NCI-H2081 (cell line): ENCODE results near the gene NFIA.
A peak's percentile ranks its signal among the peaks of the same experiment; 100 is the strongest.

Experiments
- DNase-seq, 2 experiments: peaks; one replicate each; lab custom pipeline; 2025; lab: John Stamatoyannopoulos, UW

The NFIA gene

DNA sequence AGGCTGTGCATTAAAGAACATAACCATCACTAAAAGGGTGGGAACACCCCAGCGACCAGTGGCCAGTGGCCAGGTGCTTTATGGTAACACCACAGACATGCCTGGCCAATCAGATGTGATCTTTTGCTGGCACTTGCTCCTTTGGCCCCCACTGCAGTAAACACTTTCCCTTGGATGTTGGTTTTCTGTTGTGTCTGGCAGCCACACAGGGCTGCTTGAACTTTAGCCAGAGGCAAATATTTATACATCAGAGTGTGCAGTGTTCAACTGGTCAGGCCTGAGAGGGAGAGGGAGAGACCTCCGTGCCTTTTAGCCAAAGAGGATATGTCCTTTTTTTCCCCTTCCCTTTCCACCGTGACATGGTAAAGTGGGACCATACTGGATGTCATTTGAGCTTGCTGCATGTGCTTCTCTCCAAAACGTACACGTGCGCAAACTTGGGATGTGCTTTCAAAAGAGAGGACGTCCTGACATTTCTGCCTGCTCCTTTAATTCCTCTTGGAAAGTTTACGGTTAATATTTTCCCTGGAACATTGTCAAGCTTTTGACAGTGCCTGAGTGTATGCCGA is 101.2 kb downstream of the NFIA start:
- DNase-seq = peak; percentile 26 to 73

- peak; percentile 91 to 95 for DNase-seq
Observed at GRCh38 chr1:61184040-61184713, 101.8 kb downstream of the NFIA start.

DNA sequence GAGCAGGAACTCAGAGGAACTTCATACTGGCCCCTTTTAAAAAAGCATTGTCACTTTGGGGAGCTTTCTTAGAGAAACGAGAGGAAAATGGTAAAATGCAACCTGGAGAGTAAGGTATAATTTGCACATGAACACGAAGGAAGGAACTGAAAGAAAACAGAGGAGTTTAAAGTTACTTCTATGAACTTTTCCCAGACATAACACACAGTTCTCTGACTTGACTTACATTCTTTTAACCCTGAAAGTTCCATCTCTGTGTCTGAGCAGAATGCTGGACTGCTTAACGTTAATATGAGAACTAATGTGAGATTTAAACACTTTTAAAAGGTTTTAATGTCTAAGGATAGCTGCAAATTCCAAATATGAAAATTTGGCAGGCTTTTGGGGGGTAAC is 102.3 kb downstream of the NFIA start:
- no peak for DNase-seq

DNA sequence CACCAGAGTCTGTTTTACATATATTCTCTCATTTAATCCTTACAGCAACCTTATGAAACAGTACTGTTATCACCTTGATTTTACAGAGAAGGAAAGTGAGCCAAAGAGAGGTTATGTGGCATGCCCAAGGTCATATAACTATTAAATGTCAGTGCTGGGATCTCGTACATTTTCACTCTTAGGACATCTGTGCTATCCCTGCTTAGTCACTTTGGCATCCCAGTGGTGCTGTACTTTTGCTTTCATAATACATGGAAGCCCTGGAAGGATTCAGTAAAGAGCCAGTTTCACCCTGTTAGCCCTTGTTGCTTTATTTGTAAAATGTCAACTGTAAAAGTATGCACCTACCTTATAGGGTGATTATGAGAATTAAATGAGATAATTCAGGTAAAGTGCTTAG is 104.4 kb downstream of the NFIA start:
- DNase-seq = no peak

- no peak for DNase-seq
Observed at GRCh38 chr1:61187352-61188086, 105.2 kb downstream of the NFIA start.

- DNase-seq = no peak
Observed at GRCh38 chr1:61190153-61190552, 107.8 kb downstream of the NFIA start.

- DNase-seq = no peak
Observed at GRCh38 chr1:61190618-61191432, 108.5 kb downstream of the NFIA start.

GRCh38 chr1:61191433-61191720 is 109.0 kb downstream of the NFIA start:
- DNase-seq = no peak

DNA sequence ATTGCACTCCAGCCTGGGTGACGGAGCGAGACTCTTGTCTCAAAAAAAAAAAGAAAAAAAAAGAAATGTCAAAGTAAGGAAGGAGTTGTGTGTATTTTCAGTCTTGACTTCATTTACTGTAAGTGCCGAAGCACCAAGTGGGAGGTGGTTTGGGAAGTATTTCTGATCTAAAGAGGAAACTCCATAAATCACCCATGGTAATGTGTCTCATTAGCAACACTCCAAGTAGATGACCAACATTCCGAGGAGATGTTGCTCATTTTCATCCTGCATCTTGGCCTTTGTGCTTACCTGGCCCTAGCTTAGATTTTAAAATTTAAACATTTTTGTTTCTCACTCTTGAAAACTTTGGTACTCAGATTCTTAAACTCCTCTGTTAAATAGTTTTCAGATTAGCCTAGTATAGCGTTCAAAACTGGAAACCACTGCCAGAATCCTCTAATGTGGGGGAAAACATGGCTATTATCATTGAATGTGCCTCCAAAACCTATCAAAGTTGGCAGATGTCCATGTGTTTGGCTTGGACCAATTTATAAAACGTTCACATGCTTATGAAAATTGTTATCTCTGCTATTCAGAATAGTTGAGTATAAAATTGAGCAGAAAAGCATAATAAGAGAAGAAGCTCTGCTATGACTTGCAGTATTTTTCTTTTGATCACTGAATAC is 110.4 kb downstream of the NFIA start:
- DNase-seq = peak in 1 of 2 experiments; percentile 41

DNA sequence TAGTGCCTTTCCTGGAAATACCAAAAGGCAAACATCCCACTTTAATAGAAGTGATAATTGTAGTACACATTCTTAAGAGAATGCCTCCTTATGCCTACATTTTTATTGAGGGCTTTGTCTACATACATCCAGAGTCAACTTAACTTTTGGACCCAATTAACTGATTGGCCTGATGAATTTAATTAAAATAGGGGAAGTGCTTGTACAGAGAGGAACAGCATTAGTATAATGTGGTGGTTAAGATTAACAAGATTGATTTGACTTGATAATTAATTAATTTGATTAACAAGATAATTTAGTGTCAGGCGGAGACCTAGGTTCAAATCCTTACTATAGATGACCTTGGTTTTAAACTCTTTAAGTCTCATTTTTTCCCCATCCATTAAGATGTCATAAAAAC is 111.4 kb downstream of the NFIA start:
- DNase-seq = no peak

- DNase-seq = peak in 1 of 2 experiments; percentile 37
Observed at GRCh38 chr1:61198554-61198953, 116.2 kb downstream of the NFIA start.

DNA sequence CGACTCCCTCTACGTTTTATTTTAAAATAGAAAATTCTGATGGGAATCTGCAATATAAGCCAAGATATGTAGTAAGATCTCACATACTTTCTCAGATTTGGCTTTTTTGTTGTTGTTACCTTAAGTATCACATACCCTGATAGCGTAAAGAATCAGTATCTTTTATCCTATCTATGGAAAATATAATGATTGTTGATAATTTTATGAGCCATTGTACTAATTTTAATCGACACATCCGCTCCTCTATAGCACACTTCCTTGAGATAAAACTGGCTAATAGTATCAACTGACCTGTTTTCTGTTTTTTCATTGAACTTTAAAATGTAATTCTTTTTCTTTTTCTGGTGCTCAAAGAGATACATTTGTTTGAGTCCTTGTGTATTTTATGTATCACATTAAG is 118.7 kb downstream of the NFIA start:
- DNase-seq = no peak

DNA sequence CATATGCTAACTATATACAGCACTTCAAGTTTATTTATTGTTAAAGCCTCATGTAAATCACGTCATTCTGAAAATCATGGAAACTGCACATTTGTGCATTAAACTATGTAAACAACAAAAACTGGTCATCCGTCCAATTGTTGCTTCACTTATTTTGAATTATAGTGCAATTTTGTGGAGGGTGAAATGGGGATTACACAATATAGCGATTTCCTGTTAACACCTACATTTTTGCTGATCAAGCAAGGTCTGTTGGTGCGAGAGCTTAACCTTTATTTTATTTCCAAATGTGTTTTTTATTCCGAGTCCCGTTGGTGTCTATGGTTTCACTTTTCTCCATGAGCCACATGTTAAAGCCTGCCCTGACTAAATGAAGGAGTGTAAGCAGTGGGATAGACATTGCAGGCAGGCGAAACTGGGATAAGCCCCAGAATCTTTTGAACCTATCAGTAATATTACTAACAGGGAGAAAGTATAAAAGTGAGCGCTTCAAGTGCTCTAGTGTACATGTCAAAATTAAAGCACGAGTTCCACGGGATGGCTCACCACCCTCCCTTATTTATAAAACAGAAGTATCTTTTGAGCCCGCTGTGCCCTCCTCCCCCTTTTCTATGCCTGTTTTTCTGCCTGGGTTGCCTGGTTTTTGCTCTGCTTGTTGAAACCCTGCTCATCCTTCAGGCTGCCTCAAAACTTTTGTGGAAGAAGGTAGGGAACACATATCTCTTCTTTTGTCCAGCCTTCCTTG is 120.7 kb downstream of the NFIA start:
- no peak for DNase-seq

GRCh38 chr1:61204528-61204927 is 122.2 kb downstream of the NFIA start:
- no peak for DNase-seq

- no peak for DNase-seq
Observed at GRCh38 chr1:61207416-61207815, 125.1 kb downstream of the NFIA start.

- no peak for DNase-seq
Observed at GRCh38 chr1:61208172-61208571, 125.8 kb downstream of the NFIA start.

- DNase-seq = no peak
Observed at GRCh38 chr1:61208831-61209230, 126.5 kb downstream of the NFIA start.

DNA sequence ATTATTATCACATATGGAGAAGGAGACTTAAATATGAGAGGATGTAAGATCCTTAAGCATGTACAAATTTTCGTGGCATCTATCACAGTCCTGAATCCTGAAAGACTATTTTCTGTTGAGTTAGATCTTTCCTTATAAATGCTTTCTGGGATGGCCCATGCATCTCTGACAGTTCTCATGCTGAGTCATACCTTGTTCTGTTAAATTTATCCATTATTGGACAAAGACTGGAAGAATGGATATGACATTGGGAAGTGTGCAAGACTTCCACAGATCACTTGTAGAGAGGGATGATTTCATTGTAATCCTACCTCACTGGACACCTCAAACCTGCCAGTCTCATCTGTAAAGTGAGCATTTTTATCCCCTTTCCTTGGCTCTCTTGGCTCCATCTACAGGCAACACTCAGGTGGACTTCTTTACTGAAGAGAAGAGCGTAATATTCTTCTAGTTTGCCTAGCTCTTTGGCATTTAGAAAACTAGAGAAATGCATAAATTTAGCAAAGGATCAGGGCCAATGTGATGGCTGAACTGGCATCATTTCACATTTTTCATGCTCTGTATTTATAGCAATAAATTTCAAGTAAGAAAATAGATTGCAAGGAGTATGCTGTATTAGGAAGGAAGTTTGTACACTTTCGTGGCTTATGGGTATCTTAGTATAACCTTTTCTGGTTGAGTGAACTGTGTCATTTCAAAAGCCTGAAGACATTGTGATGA is 128.2 kb downstream of the NFIA start:
- DNase-seq = no peak

GRCh38 chr1:61213245-61214011 is 131.1 kb downstream of the NFIA start:
- DNase-seq = no peak

- no peak for DNase-seq
Observed at GRCh38 chr1:61215119-61215518, 132.8 kb downstream of the NFIA start.
